HCT116 (cell line): ENCODE data around the gene KRTAP10-1. TPM values are rescaled to one million over a fixed set of nuclear protein-coding genes. Genes with fewer than 3 reads are reported as not detected.

Experiments used
- ATAC-seq: fragments of 200-7000 bp; cut with Tn5 transposase; 2 replicates; pipeline ENCODE4 v1.9.1; 2020; ENCODE audit warnings: mild to moderate bottlenecking, moderate library complexity
- BruUV-seq: library from RNA; stranded (reverse); fragments of 400-500 nt; replicated peaks from 2 replicates; lab custom pipeline; 2021; lab: Mats Ljungman, UMichigan
- CTCF ChIA-PET: fragments of 300-600 bp; sonication (Branson Sonifier 250); formaldehyde crosslinking; loops from one replicate; lab custom pipeline; 2021; ENCODE audit warnings: antibody characterized with exemption; lab: Charles Lee
- POLR2A ChIA-PET: fragments of 300-600, 350-600 bp; sonication (Branson Sonifier 250); formaldehyde crosslinking; loops from one replicate; lab custom pipeline; 2021; ENCODE audit warnings: antibody characterized with exemption; lab: Charles Lee
- RAD21 ChIA-PET, 2 experiments: fragments of 300-600 bp; sonication (Branson Sonifier 250); formaldehyde crosslinking; loops; one replicate each; lab custom pipeline; 2023; ENCODE audit warnings: low total read pairs in 2 of 2; ENCODE audit not compliant: uncharacterized antibody in 2 of 2, unreplicated experiment in 2 of 2, low non-redundant PET in 1 of 2; lab: Charles Lee
- DNase-seq: peaks from one replicate; pipeline ENCODE4 v3.0.0-alpha.2; 2010; ENCODE audit warnings: low read depth, low spot score
- H2AFZ ChIP-seq: fragments of 200-600 bp; shearing (Covaris generic), sonication (generic); 2 replicates; pipeline ENCODE4 v1.6.1; 2017; ENCODE audit warnings: low read depth, mixed run types, mixed read lengths, antibody characterized with exemption, low read length; ENCODE audit not compliant: poor library complexity, severe bottlenecking
- H3K27ac ChIP-seq: 2 replicates; pipeline ENCODE4 v1.5.1; 2012; ENCODE audit warnings: low read depth, low read length
- H3K27me3 ChIP-seq: fragments of 200-600 bp; sonication (generic); 2 replicates; pipeline ENCODE4 v1.6.1; 2016; ENCODE audit warnings: mixed run types, low read length, mixed read lengths; ENCODE audit not compliant: insufficient read depth
- H3K36me3 ChIP-seq, 2 experiments: fragments of 200-500 bp in 1 of 2; fragments of 200-600 bp in 1 of 2; sonication (Bioruptor generic) in 1 of 2; sonication (generic) in 1 of 2; 2 replicates each; pipeline versions ENCODE4 v1.5.1 to v1.6.1; 2014 to 2016; ENCODE audit warnings: low read length in 2 of 2, inconsistent platforms in 1 of 2, mixed read lengths in 1 of 2, mixed run types in 1 of 2; ENCODE audit not compliant: insufficient read depth in 2 of 2, control insufficient read depth in 1 of 2
- H3K4me1 ChIP-seq, 2 experiments: fragments of 200-600 bp in 1 of 2; sonication (generic) in 1 of 2; 2 replicates each; pipeline versions ENCODE4 v1.5.1 to v1.6.1; 2012 to 2017; ENCODE audit warnings: low read length in 2 of 2, inconsistent platforms in 1 of 2, mild to moderate bottlenecking in 1 of 2, mixed read lengths in 1 of 2, mixed run types in 1 of 2, moderate library complexity in 1 of 2; ENCODE audit not compliant: insufficient read depth in 2 of 2, control insufficient read depth in 1 of 2
- H3K4me2 ChIP-seq: fragments of 200-600 bp; sonication (generic); 2 replicates; pipeline ENCODE4 v1.6.1; 2017; ENCODE audit warnings: mixed run types, low read length, mixed read lengths
- H3K4me3 ChIP-seq, 2 experiments: fragments of 200-600 bp in 1 of 2; sonication (generic) in 1 of 2; replicated peaks in 1 of 2; 2 replicates each; pipeline ENCODE4 v1.5.1; 2011 to 2016; ENCODE audit warnings: low read length in 2 of 2, control low read depth in 1 of 2, low read depth in 1 of 2, mild to moderate bottlenecking in 1 of 2, mixed read lengths in 1 of 2, mixed run types in 1 of 2
- H3K79me2 ChIP-seq: fragments of 200-600 bp; sonication (generic); 2 replicates; pipeline ENCODE4 v1.6.1; 2017; ENCODE audit warnings: mild to moderate bottlenecking, mixed run types, low read length, moderate library complexity, mixed read lengths; ENCODE audit not compliant: insufficient read depth
- H3K9ac ChIP-seq: fragments of 200-600 bp; sonication (generic); 2 replicates; pipeline ENCODE4 v1.6.1; 2016; ENCODE audit warnings: low read length, mixed read lengths
- H3K9me2 ChIP-seq: fragments of 200-600 bp; sonication (generic), shearing (Covaris generic); 2 replicates; pipeline ENCODE4 v1.6.1; 2017; ENCODE audit warnings: mixed run types, mild to moderate bottlenecking, moderate library complexity; ENCODE audit not compliant: insufficient read depth
- H3K9me3 ChIP-seq, 2 experiments: fragments of 200-500 bp in 1 of 2; fragments of 200-600 bp in 1 of 2; sonication (Bioruptor generic) in 1 of 2; sonication (generic) in 1 of 2; 2 replicates each; pipeline ENCODE4 v1.6.1; 2014 to 2017; ENCODE audit warnings: low read length in 2 of 2, mixed read lengths in 2 of 2, inconsistent platforms in 1 of 2, low read depth in 1 of 2, mild to moderate bottlenecking in 1 of 2, mixed run types in 1 of 2, moderate library complexity in 1 of 2; ENCODE audit not compliant: control insufficient read depth in 1 of 2, insufficient read depth in 1 of 2
- H4K20me1 ChIP-seq: fragments of 200-600 bp; sonication (generic), shearing (Covaris generic); 2 replicates; pipeline ENCODE4 v1.6.1; 2017; ENCODE audit warnings: mixed run types, mild to moderate bottlenecking, moderate library complexity; ENCODE audit not compliant: insufficient read depth
- CTCF ChIP-seq, 3 experiments: fragments of 200-600 bp in 1 of 3; sonication (generic) in 1 of 3; IDR thresholded peaks in 2 of 3; conservative IDR thresholded peaks in 1 of 3; 2 replicates each; pipeline ENCODE4 v1.5.1; 2012 to 2017; ENCODE audit warnings: low read depth in 2 of 3, low read length in 2 of 3, antibody characterized with exemption in 1 of 3, borderline replicate concordance in 1 of 3, control low read depth in 1 of 3, mild to moderate bottlenecking in 1 of 3, mixed read lengths in 1 of 3, mixed run types in 1 of 3, moderate library complexity in 1 of 3; ENCODE audit not compliant: insufficient read depth in 1 of 3
- SP1 ChIP-seq: IDR thresholded peaks from 2 replicates; pipeline ENCODE4 v1.6.1; 2012; ENCODE audit warnings: low read depth
- ZNF274 ChIP-seq: fragments of 200-500 bp; sonication (Bioruptor generic); IDR thresholded peaks from 2 replicates; pipeline ENCODE4 v1.6.1; 2014; ENCODE audit warnings: mild to moderate bottlenecking, low read depth, low read length, inconsistent platforms
- intact Hi-C: fragments of 100-400 bp; cut with micrococcal nuclease; formaldehyde crosslinking; loops from 2 replicates; pipeline ENCODE4 v1.10.0; 2022
- total RNA-seq: library from RNA; stranded (reverse); gene quantifications from one replicate; pipeline ENCODE4 v1.2.1, GENCODE V29; 2021; ENCODE audit not compliant: unreplicated experiment

The KRTAP10-1 gene
- total RNA-seq, 1 experiment from 2014 or later, result not detected

GRCh38 chr21:44569861-44570517 is 30.0 kb upstream of the KRTAP10-1 start (continued):
- no peak for TF ChIP-seq ZNF274
- TF ChIP-seq SP1, result no peak
- TF ChIP-seq, all 23 proteins: peak for 0

DNA sequence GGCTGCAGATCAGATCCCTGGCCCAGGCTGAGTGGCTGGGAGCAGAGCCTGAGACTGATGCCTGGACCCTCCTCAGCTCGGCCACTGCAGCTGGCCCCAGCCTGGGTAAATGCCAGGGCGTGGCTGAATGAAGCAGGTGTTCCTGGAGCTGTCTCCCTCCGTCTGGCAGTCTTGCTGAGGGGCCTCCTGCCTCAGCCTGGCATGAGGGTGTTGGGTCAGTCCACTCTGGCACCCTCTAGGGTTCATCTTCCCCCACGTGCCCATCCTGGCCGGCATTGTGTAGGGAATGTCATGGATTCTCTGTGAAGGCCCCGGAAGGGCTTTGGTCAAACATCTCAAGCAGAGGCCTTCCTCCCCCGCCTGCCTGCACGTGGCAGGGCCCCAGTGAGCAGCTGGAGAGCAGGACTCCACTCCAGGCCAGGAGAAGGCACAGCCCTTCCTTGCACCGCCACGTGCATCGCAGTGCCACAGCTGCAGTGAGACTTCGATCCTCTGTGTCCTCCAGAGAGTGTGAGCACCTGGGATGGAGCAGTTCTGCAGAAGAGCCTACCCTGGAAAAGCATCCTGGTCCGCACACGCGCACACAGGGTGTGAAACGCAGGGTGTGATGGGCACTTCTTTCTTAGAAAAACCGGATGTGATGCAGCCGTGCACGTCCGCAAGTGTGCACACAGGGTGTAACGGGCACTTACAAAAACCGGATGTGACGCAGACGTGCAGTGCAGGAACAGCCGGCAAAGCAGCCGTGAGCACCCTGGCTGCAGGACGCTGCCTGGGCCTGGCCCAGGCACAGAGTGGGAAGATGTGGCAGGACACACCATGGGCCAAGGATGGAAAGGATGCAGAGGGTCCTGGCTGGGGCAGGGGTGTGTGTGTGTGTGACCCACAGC is 28.9 kb upstream of the KRTAP10-1 start:
- ATAC-seq, result no peak; the same call in 1 of the 2 replicates
- RAD21 ChIA-PET, result no interaction called here
- no TSS peak for BruUV-seq

More for the DNA sequence above, 28.9 kb upstream of the KRTAP10-1 start:
- no peak for DNase-seq
- no peaks in the 10 kb centered on the region for H3K79me2 ChIP-seq
- H3K9me3 ChIP-seq, result no peaks in the 10 kb centered on the region
- no peak overlapping the region for H3K4me2 ChIP-seq
- H3K27ac ChIP-seq, result no peak overlapping the region
- CTCF ChIA-PET, result no interaction called here
- no peak overlapping the region for H3K9ac ChIP-seq
- no peaks in the 10 kb centered on the region for H3K36me3 ChIP-seq
- H4K20me1 ChIP-seq, result no peaks in the 10 kb centered on the region
- no peaks in the 10 kb centered on the region for H3K9me2 ChIP-seq
- intact Hi-C loops, result loop anchor here (10.0 kb wide), 1 partner anchor 106 kb away; no protein-coding TSS in a partner anchor
- H3K4me1 ChIP-seq, result no peaks in the 10 kb centered on the region
- H3K27me3 ChIP-seq, result peaks cover 6% of the 10 kb centered on the region
- no peak for TF ChIP-seq CTCF (IDR thresholded peaks at IDR 0.05 in 2 of 3, conservative IDR thresholded peaks at IDR 0.05 in 1 of 3; ENCODE audit: borderline replicate concordance in 1 of 3, insufficient read depth in 1 of 3, low read depth in 2 of 3, low read length in 2 of 3)
- H3K4me3 ChIP-seq, result no peak overlapping the region
- no peak overlapping the region for H2AFZ ChIP-seq
- POLR2A ChIA-PET, result no interaction called here
